Umbilical cord (tissue), 2 donors: ENCODE results near the gene GAN. TPM values are rescaled to one million over a fixed set of nuclear protein-coding genes. Genes with fewer than 3 reads are reported as not detected.
A peak's percentile ranks its signal among the peaks of the same experiment; 100 is the strongest.

Experiments used
- DNase-seq: peaks from one replicate; pipeline ENCODE4 v3.0.0-alpha.2; 2015; ENCODE audit warnings: low spot score
- total RNA-seq: library from RNA; depleted of rRNA; stranded (reverse); fragments of >200 nt; gene quantifications from one replicate; pipeline ENCODE4 v1.2.3, GENCODE V29; 2014; ENCODE audit warnings: low replicate concordance; ENCODE audit not compliant: insufficient read depth

Gene GAN
- total RNA-seq, 1 donor from 2014 or later = 14.2 TPM

DNA sequence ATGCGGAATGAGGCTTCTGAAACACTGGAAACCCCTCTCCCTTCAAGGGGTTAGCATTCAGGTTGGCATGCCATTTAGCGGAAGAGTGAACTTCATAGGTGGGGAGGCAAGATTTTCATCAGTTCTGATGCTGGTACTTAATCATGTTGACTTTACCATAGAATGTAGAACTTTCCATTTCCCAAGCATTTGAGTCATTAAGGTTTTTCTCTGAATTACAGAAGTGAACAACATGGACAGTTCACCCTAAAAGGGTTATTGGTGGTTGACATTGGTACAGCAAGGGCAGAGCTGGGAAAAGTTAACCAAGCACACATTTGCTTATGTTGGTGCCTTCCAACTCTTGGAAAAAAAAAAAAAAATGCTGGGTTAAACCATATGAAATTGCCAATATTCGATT lies 39.1 kb downstream of the GAN start:
- no peak for DNase-seq

GRCh38 chr16:81357711-81358260 lies 43.0 kb downstream of the GAN start:
- peak; percentile 68 for DNase-seq

DNA sequence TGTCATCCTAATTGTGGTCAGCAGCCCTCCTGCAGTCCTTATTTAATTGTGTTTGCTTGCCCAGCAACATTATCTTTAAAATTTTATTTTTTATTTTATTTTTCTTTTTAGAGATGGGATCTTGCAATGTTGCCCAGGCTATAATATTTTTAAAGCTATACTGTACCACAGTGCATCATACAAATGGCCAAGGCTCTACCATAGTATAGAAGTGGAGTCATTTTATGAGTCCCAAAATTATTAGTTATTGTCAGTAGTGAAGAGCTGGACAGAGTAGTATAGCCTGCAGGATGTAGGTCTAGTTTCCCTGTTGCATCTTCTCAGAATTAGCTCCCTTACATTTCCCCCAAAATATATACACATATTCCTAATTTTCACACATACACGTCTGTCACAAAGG lies 44.1 kb downstream of the GAN start:
- no peak for DNase-seq

- no peak for DNase-seq
Measured at GRCh38 chr16:81360135-81360534, 45.4 kb downstream of the GAN start.

DNA sequence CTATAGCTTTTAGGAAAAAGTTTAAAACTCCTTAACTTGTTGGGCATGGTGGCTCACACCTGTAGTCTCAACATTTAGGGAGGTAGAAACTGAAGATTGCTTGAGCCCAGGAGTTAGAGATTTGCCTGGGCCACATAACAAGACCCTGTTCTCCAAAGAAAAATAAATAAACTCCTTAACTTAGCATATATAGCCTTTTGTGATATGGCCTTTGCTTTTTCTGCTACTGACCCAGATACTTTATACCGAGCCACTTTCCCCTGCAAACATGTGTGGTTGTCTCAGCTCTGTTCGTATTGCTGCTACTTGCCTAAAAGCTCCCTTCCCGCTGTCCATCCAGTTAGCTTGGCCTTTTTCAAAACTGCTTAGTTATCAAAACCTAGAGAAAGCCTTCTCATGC lies 51.0 kb downstream of the GAN start:
- no peak for DNase-seq

- peak; percentile 68 for DNase-seq
Measured at GRCh38 chr16:81366316-81366932, 51.7 kb downstream of the GAN start.

GRCh38 chr16:81367821-81368220 lies 53.1 kb downstream of the GAN start:
- DNase-seq = no peak

DNA sequence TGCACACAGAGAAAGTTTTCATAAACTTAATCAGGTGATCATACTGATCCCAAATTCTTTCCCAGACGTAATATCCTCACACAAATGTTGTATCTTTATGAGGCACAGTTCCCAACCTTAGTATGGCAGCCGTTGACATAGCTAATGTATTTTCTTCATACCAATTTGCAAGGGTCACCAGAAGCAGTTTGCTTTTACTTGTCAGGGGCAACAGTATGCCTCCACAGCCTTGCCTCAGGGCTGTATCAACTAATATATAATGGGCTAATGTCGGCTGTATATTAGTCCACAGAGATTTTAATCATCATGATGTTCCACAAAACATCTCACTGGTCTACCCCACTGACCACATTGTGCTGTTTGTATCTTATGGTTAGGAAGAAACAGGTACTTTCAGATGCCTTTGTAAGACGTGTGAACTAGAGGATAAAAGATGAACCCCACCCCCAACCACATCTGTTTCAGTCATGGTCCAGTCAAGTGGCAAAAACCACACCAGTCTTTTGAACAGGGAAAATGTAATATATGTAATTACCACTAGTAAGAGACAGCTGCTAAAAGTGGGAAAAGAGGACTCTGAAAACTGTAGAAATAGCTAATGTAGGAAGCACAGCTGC lies 55.2 kb downstream of the GAN start:
- DNase-seq = no peak

DNA sequence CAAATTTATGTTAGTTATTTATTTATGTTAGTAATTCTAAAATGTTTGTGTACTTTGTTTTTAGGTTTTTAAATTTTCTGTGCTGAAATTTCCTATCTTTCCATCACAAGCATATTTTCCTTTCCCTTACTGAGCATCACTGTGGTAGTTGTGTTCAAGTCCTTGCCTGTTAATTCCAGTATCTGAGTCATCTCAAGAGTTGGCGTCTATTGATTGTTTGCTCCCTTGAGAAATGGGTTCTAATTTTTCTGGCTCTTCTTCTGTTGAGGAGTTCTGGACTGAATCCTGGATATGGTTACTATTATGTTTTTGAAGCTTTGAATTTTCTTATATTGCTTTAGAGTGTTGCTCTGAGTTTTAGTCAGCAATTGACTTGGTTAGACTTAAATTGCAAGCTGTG lies 56.3 kb downstream of the GAN start:
- no peak for DNase-seq

- no peak for DNase-seq
Measured at GRCh38 chr16:81374550-81374949, 59.8 kb downstream of the GAN start.

DNA sequence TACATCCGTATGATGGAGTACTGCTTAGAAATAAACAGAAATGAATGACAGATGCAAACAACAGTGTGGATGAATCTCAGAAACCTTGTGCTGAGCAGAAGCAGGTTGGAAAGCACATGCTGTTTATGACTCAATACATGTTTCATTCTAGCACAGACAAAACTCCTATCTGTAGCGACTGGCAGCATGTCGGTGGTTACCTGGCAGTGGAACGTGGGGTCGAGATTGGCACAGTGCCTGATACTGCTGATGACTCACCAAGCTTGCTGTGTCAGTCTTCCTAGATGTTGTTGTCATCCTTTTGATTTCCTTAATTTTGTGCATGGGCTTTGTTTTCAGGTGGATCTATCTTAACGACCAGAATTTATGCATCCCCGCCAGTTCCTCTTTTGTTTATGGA lies 62.1 kb downstream of the GAN start:
- DNase-seq = no peak

DNA sequence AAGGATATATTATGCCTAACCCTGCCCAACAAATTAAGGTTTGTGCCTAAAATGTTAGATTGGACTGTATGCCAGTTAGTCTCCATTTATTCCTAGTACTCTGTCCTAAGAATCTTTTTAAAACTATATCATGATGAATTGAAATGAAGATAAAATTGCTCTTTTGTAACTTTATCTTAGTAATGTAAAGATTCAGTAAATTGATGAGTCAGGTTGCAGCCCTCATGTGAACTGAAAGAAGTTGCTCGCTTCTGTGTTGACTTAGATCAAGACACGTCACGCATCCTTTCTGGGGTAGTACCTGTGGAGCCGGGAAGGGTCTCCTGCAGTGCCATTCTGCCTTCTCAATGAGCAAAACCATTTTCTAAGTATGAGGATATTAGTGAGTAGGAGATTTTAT lies 63.3 kb downstream of the GAN start:
- no peak for DNase-seq

GRCh38 chr16:81380932-81381331 lies 66.2 kb downstream of the GAN start:
- DNase-seq = no peak

DNA sequence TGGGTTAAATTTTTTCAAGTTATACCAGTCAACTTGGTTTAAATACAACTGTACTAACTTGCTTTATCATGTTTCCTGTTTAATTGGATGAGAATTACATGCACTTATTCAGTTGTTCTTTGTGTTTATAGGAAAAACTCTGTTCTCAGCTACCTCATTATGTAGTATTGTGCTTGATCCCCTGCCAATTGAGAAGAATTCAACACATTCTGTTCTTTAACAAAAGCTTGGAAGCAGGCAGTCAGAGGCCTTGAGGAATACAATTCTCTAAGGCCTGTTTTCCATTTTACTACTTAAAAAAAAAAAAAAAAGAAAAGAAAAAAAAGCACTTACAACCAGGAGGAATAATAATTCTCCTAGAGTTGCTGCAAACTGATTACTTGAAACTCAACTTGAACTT lies 69.2 kb downstream of the GAN start:
- peak; percentile 38 for DNase-seq

GRCh38 chr16:81385031-81385756 lies 70.4 kb downstream of the GAN start:
- DNase-seq = no peak

DNA sequence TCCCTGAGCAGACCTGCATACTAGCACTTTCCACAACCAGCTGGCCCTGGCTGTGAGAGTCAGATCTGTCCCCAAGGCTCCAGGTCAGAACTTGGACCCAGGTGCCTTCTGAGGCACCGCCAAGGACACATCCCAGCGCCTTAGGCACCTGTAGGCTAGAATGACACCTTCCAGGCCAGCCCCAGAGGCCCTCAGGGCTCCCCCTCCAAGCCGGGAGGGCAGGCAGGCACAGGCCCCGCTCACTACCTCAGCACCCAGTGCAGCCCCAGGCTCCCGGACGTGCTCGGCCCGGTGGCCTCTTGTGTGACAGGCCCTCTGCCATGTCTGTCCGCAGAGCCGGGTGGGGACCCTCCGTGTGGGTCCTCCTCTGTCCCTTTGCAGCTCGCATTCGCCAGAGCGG lies 73.6 kb downstream of the GAN start:
- no peak for DNase-seq

GRCh38 chr16:81390840-81391239 lies 76.1 kb downstream of the GAN start:
- no peak for DNase-seq

DNA sequence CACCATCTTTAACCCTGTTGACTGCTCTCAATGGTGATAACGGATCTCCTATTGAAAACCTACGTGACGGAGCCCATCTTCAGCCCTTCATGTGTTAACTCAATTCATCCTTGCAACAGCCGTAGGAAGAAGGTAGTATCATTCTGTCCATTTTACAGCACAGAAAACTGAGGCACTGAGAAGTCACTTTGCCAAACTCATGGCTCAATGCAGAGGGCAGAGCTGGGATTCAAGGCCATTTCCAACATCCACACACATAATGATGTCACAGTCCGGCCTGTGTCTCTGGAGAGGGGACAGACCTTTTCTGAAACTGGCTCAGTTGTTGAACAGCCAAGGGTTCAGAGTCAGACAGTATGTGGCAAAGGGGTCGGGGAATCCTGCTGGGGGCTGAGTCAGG lies 77.2 kb downstream of the GAN start:
- DNase-seq = no peak

GRCh38 chr16:81394416-81394815 lies 79.7 kb downstream of the GAN start:
- DNase-seq = no peak

GRCh38 chr16:81394966-81395655 lies 80.3 kb downstream of the GAN start:
- peak; percentile 61 for DNase-seq

DNA sequence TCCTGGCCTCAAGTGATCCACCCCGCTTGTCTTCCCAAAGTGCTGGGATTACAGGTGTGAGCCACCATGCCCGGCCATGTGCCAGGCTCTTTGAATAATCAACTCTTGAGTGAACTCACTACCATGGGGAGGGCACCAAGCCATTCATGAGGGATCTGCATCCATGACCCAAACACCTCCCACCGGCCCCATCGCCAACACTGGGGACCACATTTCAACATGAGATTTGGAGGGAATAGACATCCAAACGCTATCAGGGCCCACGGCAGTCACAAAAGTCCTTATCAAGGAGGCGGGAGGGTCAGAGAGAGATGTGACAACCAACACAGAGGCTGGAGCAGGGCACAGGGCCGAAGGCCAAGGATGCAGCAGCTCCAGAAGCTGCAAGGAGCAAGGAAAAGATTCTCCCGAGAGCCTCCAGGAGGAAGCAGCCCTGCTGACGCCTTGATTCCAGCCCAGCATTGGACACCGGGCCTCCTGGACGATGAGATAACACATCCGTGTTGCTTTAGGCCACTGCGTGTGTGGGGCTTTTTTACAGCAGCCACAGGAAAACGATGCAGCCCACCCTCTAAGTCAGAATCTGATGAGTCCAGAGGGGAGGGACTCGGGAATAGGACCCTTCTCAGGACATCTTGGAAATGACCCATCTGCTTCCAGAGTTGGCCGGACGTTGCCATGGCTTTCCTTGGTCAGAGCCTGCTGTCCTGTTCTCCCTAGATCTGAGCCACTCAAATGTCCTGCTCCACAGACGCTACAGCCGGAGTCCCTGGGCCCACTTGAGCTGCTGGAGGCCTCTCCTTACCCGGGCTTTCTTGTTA lies 82.5 kb downstream of the GAN start:
- DNase-seq = no peak
